A549 (cell line): ENCODE results near the gene PTPRS. TPM values are rescaled to one million over a fixed set of nuclear protein-coding genes. Genes with fewer than 3 reads are reported as not detected.

Source experiments
- ATAC-seq, 2 experiments: fragments of 200-7000 bp in 1 of 2; fragments of >200 bp in 1 of 2; cut with Nextera tagmentation in 1 of 2; cut with Tn5 transposase in 1 of 2; 3 replicates each; pipeline versions ENCODE4 v1.8.0 to v1.9.1; 2018 to 2020; ENCODE audit warnings: mild to moderate bottlenecking in 1 of 2, moderate library complexity in 1 of 2
- CTCF ChIA-PET: fragments of 300-600 bp; sonication (Branson Sonifier 250); formaldehyde crosslinking; extraction: SDS; loops from one replicate; lab custom pipeline; 2021; ENCODE audit warnings: antibody characterized with exemption, inconsistent platforms; lab: Yijun Ruan, JAX
- POLR2A ChIA-PET: fragments of 350-600 bp; formaldehyde crosslinking; extraction: SDS; loops from one replicate; lab custom pipeline; 2021; ENCODE audit warnings: antibody characterized with exemption, inconsistent platforms; lab: Yijun Ruan, JAX
- DNase-seq, 2 experiments: peaks; one replicate each; pipeline versions ENCODE4 v3.0.0 to v3.0.0-alpha.2; 2011 to 2016; ENCODE audit warnings: low read depth in 1 of 2, low spot score in 1 of 2
- FAIRE-seq: peaks from 2 replicates; lab custom pipeline; 2011; peaks lifted over from hg19 to GRCh38; lab: Jason Lieb, UNC
- H3K27ac ChIP-seq, 2 experiments: fragments of >200 bp; sonication (Bioruptor Twin); formaldehyde crosslinking; 3 replicates each; pipeline ENCODE4 v1.5.1; 2016 to 2017
- H3K4me1 ChIP-seq: fragments of >200 bp; sonication (Bioruptor Twin); formaldehyde crosslinking; 3 replicates; pipeline ENCODE4 v1.6.1; 2016
- H3K4me2 ChIP-seq: fragments of >200 bp; sonication (Bioruptor Twin); formaldehyde crosslinking; 3 replicates; pipeline ENCODE4 v1.6.1; 2016
- H3K4me3 ChIP-seq: fragments of >200 bp; sonication (Bioruptor Twin); formaldehyde crosslinking; 3 replicates; pipeline ENCODE4 v1.5.1; 2016
- H3K9me3 ChIP-seq: fragments of >200 bp; sonication (Bioruptor Twin); formaldehyde crosslinking; 3 replicates; pipeline ENCODE4 v1.6.1; 2016
- CBX2 ChIP-seq: fragments of 200-600 bp; sonication (generic); IDR thresholded peaks from 2 replicates; pipeline ENCODE4 v1.6.1; 2016; ENCODE audit warnings: low read depth, mild to moderate bottlenecking, borderline replicate concordance
- CBX8 ChIP-seq: fragments of 200-600 bp; sonication (generic); IDR thresholded peaks from 2 replicates; pipeline ENCODE4 v1.6.1; 2016
- CHD2 ChIP-seq: fragments of 150-350 bp; IDR thresholded peaks from 2 replicates; pipeline ENCODE4 v1.6.1; 2014; ENCODE audit warnings: low read length; ENCODE audit not compliant: partially characterized antibody
- CHD4 ChIP-seq: fragments of 200-600 bp; sonication (generic); IDR thresholded peaks from 2 replicates; pipeline ENCODE4 v1.6.1; 2016; ENCODE audit warnings: antibody characterized with exemption, mild to moderate bottlenecking, borderline replicate concordance
- EHF ChIP-seq: fragments of 250-450 bp; sonication (Bioruptor Pico); IDR thresholded peaks from 2 replicates; pipeline ENCODE4 v1.5.0; 2020; ENCODE audit warnings: mild to moderate bottlenecking
- EP300 ChIP-seq, 2 experiments: fragments of >200 bp; sonication (Bioruptor Twin); formaldehyde crosslinking; IDR thresholded peaks; 2 replicates in 1 of 2; 3 replicates in 1 of 2; pipeline ENCODE4 v1.6.1; 2016 to 2017
- FOSB ChIP-seq: fragments of 250-450 bp; sonication (Bioruptor Pico); IDR thresholded peaks from 2 replicates; pipeline ENCODE4 v1.5.0; 2020; ENCODE audit warnings: mild to moderate bottlenecking, moderate library complexity
- FOSL2 ChIP-seq, 2 experiments: fragments of 450-650 bp in 1 of 2; fragments of >200 bp in 1 of 2; sonication (Bioruptor Twin) in 1 of 2; formaldehyde crosslinking; IDR thresholded peaks; 2 replicates each; pipeline versions ENCODE4 v1.5.0 to v1.6.1; 2016 to 2020; ENCODE audit warnings: mild to moderate bottlenecking in 1 of 2, moderate library complexity in 1 of 2
- FOXS1 ChIP-seq: fragments of 250-450 bp; sonication (Bioruptor Pico); IDR thresholded peaks from 2 replicates; pipeline ENCODE4 v1.5.0; 2020; ENCODE audit warnings: mild to moderate bottlenecking, moderate library complexity
- HOXA7 ChIP-seq: fragments of 250-450 bp; sonication (Bioruptor Pico); IDR thresholded peaks from 2 replicates; pipeline ENCODE4 v1.5.0; 2020; ENCODE audit warnings: mild to moderate bottlenecking, moderate library complexity
- HOXB13 ChIP-seq: fragments of 250-450 bp; sonication (Bioruptor Pico); IDR thresholded peaks from 2 replicates; pipeline ENCODE4 v1.5.0; 2020; ENCODE audit warnings: low read depth, mild to moderate bottlenecking, moderate library complexity
- HOXB5 ChIP-seq: fragments of 250-450 bp; sonication (Bioruptor Pico); IDR thresholded peaks from 2 replicates; pipeline ENCODE4 v1.5.0; 2020; ENCODE audit warnings: mild to moderate bottlenecking, moderate library complexity
- KDM1A ChIP-seq: fragments of 200-600 bp; sonication (generic); IDR thresholded peaks from 2 replicates; pipeline ENCODE4 v1.6.1; 2016; ENCODE audit warnings: low read depth, mild to moderate bottlenecking
- NFE2L2 ChIP-seq: fragments of 150-350 bp; conservative IDR thresholded peaks from 2 replicates; pipeline ENCODE4 v1.6.1; 2014; ENCODE audit warnings: low read length
- NPAS2 ChIP-seq: fragments of 250-450 bp; sonication (Bioruptor Pico); IDR thresholded peaks from 2 replicates; pipeline ENCODE4 v1.8.0; 2022; ENCODE audit warnings: mild to moderate bottlenecking, moderate library complexity, borderline replicate concordance
- NR3C1 ChIP-seq: fragments of >200 bp; sonication (Bioruptor Twin); formaldehyde crosslinking; IDR thresholded peaks from 3 replicates; pipeline ENCODE4 v1.6.1; 2017
- POLR2A ChIP-seq: IDR thresholded peaks from 2 replicates; pipeline ENCODE4 v1.6.1; 2012; ENCODE audit warnings: mild to moderate bottlenecking, low read length
- RAD21 ChIP-seq, 2 experiments: fragments of >200 bp in 1 of 2; sonication (Bioruptor Twin) in 1 of 2; formaldehyde crosslinking in 1 of 2; IDR thresholded peaks in 1 of 2; conservative IDR thresholded peaks in 1 of 2; 2 replicates in 1 of 2; 3 replicates in 1 of 2; pipeline ENCODE4 v1.6.1; 2012 to 2018; ENCODE audit warnings: inconsistent platforms in 1 of 2
- RARB ChIP-seq: fragments of 250-450 bp; sonication (Bioruptor Pico); IDR thresholded peaks from 2 replicates; pipeline ENCODE4 v1.8.0; 2021; ENCODE audit warnings: mild to moderate bottlenecking, moderate library complexity
- RCOR1 ChIP-seq: fragments of 150-350 bp; IDR thresholded peaks from 2 replicates; pipeline ENCODE4 v1.6.1; 2014; ENCODE audit warnings: antibody characterized with exemption, low read length, low read depth
- SREBF2 ChIP-seq: fragments of 450-650 bp; IDR thresholded peaks from 2 replicates; pipeline ENCODE4 v1.6.1; 2014; ENCODE audit warnings: mild to moderate bottlenecking, moderate library complexity
- TFCP2L1 ChIP-seq: fragments of 250-450 bp; sonication (Bioruptor Pico); IDR thresholded peaks from 2 replicates; pipeline ENCODE4 v1.5.0; 2021; ENCODE audit warnings: mild to moderate bottlenecking
- TP53 ChIP-seq: fragments of 250-450 bp; sonication (Bioruptor Pico); IDR thresholded peaks from 2 replicates; pipeline ENCODE4 v1.5.0; 2021; ENCODE audit warnings: mild to moderate bottlenecking, moderate library complexity
- ZC3H11A ChIP-seq: fragments of 450-650 bp; IDR thresholded peaks from 2 replicates; pipeline ENCODE4 v1.6.1; 2014; ENCODE audit warnings: antibody characterized with exemption, mild to moderate bottlenecking
- ZFP36 ChIP-seq: fragments of 450-650 bp; IDR thresholded peaks from 2 replicates; pipeline ENCODE4 v1.6.1; 2014; ENCODE audit warnings: borderline replicate concordance; ENCODE audit not compliant: partially characterized antibody
- ZSCAN20 ChIP-seq: fragments of 250-450 bp; sonication (Bioruptor Pico); IDR thresholded peaks from 2 replicates; pipeline ENCODE4 v1.8.0; 2022; ENCODE audit warnings: mild to moderate bottlenecking, moderate library complexity
- WGBS: methylation state at CpG from one replicate; pipeline ENCODE4 v1.1.6; 2017; ENCODE audit errors: missing lambda C conversion rate; 5-methylcytosine and 5-hydroxymethylcytosine counted together
- polyA plus RNA-seq, 4 experiments: library from polyadenylated mRNA; depleted of rRNA in 3 of 4; stranded (reverse); fragments of >200 nt; fragmentation: RNase III in 1 of 4; extraction: RNeasy Plus Mini Kit Qiagen cat#74134 plus additional on column Dnase treatment in 1 of 4; gene quantifications; 2 replicates in 3 of 4; 3 replicates in 1 of 4; pipeline ENCODE4 v1.2.3, GENCODE V29; 2011 to 2017
- TF ChIP-seq, protein P1 (sequence below): fragments of >200 bp; sonication (Bioruptor Twin); formaldehyde crosslinking; IDR thresholded peaks from 3 replicates; pipeline ENCODE4 v1.6.1; 2016
- TF ChIP-seq, protein P2 (sequence below): fragments of 150-350 bp; IDR thresholded peaks from 2 replicates; pipeline ENCODE4 v1.6.1; 2014; ENCODE audit warnings: low read depth, mild to moderate bottlenecking, low read length
- TF ChIP-seq, protein P3 (sequence below): fragments of 200-600 bp; sonication (generic); IDR thresholded peaks from 2 replicates; pipeline ENCODE4 v1.6.1; 2016; ENCODE audit warnings: antibody characterized with exemption, mild to moderate bottlenecking, moderate library complexity
- TF ChIP-seq, protein P4 (sequence below): fragments of >200 bp; sonication (Bioruptor Twin); formaldehyde crosslinking; IDR thresholded peaks from 2 replicates; pipeline ENCODE4 v1.6.1; 2016
- TF ChIP-seq, protein P5 (sequence below): fragments of 250-450 bp; sonication (Bioruptor Pico); IDR thresholded peaks from 2 replicates; pipeline ENCODE4 v1.5.0; 2021; ENCODE audit warnings: mild to moderate bottlenecking, moderate library complexity, borderline replicate concordance
- TF ChIP-seq, protein P6 (sequence below): fragments of >200 bp; sonication (Bioruptor Twin); formaldehyde crosslinking; IDR thresholded peaks from 3 replicates; pipeline ENCODE4 v1.5.1; 2016

The PTPRS gene
- polyA plus RNA-seq, 2 of the 4 experiments (the other 2 are of a cell fraction) = 22.3 to 44.7 TPM

DNA sequence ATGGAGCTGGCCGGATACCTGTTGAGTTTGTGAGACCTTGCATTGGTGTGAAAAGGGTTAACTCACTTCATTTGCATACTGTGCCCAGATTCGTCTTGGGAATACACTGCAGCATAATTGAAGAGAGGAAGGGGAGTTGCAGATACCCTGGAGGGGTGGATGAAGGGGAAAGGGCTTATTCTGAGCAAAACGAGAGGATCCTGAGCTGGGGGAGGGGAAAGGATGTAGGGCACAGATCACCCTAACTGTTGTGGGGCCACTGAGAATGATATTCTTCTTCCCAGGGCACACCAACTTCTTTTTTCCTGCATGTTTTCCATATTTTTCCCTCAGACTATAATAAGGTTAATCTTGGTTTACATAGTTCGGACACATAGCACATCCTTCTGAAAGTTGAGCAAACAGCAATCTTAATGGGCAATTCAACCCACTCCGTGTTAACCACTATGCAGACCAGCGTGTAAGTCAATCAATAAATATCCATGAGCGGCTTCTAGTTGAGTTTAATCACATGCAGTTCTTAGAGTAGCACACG, 11.7 kb upstream of the PTPRS start:
- FAIRE-seq = no peak
- Histone ChIP-seq H3K9me3 (no peaks in the 10 kb centered on the region), H3K27ac (peak overlapping the region; percentile 62 to 85; a peak in 5 of 6 replicates), H3K4me2 (no peak overlapping the region), H3K4me1 (no peaks in the 10 kb centered on the region), H3K4me3 (no peak overlapping the region)
- ATAC-seq = peak; percentile 55 to 74; a peak in 4 of 6 replicates
- ChIA-PET POLR2A (no interaction called here), CTCF (no interaction called here)
- 29% methylated on average over 8 of the region's 8 CpGs for WGBS
- DNase-seq = peak in 1 of 2 experiments; percentile 41
- TF ChIP-seq, protein P1, sequence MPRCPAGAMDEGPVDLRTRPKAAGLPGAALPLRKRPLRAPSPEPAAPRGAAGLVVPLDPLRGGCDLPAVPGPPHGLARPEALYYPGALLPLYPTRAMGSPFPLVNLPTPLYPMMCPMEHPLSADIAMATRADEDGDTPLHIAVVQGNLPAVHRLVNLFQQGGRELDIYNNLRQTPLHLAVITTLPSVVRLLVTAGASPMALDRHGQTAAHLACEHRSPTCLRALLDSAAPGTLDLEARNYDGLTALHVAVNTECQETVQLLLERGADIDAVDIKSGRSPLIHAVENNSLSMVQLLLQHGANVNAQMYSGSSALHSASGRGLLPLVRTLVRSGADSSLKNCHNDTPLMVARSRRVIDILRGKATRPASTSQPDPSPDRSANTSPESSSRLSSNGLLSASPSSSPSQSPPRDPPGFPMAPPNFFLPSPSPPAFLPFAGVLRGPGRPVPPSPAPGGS = no peak
- TF ChIP-seq TFCP2L1 (CRISPR knock-in tag) = peak; percentile 99
- no peak for TF ChIP-seq NR3C1
- TF ChIP-seq EHF (CRISPR knock-in tag) = no peak
- no peak for TF ChIP-seq CHD4
- no peak for TF ChIP-seq ZC3H11A
- no peak for TF ChIP-seq ZFP36
- TF ChIP-seq CHD2 = no peak
- no peak for TF ChIP-seq HOXB13 (CRISPR knock-in tag)
- TF ChIP-seq FOSB (CRISPR knock-in tag) = peak; percentile 97
- TF ChIP-seq, protein P2, sequence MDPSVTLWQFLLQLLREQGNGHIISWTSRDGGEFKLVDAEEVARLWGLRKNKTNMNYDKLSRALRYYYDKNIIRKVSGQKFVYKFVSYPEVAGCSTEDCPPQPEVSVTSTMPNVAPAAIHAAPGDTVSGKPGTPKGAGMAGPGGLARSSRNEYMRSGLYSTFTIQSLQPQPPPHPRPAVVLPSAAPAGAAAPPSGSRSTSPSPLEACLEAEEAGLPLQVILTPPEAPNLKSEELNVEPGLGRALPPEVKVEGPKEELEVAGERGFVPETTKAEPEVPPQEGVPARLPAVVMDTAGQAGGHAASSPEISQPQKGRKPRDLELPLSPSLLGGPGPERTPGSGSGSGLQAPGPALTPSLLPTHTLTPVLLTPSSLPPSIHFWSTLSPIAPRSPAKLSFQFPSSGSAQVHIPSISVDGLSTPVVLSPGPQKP = no peak
- no peak for TF ChIP-seq HOXB5 (CRISPR knock-in tag)
- no peak for TF ChIP-seq NPAS2 (CRISPR knock-in tag)
- no peak for TF ChIP-seq CBX2
- TF ChIP-seq, protein P3, sequence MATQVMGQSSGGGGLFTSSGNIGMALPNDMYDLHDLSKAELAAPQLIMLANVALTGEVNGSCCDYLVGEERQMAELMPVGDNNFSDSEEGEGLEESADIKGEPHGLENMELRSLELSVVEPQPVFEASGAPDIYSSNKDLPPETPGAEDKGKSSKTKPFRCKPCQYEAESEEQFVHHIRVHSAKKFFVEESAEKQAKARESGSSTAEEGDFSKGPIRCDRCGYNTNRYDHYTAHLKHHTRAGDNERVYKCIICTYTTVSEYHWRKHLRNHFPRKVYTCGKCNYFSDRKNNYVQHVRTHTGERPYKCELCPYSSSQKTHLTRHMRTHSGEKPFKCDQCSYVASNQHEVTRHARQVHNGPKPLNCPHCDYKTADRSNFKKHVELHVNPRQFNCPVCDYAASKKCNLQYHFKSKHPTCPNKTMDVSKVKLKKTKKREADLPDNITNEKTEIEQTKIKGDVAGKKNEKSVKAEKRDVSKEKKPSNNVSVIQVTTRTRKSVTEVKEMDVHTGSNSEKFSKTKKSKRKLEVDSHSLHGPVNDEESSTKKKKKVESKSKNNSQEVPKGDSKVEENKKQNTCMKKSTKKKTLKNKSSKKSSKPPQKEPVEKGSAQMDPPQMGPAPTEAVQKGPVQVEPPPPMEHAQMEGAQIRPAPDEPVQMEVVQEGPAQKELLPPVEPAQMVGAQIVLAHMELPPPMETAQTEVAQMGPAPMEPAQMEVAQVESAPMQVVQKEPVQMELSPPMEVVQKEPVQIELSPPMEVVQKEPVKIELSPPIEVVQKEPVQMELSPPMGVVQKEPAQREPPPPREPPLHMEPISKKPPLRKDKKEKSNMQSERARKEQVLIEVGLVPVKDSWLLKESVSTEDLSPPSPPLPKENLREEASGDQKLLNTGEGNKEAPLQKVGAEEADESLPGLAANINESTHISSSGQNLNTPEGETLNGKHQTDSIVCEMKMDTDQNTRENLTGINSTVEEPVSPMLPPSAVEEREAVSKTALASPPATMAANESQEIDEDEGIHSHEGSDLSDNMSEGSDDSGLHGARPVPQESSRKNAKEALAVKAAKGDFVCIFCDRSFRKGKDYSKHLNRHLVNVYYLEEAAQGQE = no peak
- no peak for TF ChIP-seq NFE2L2
- peak; percentile 98 for TF ChIP-seq HOXA7 (CRISPR knock-in tag)
- TF ChIP-seq, protein P4, sequence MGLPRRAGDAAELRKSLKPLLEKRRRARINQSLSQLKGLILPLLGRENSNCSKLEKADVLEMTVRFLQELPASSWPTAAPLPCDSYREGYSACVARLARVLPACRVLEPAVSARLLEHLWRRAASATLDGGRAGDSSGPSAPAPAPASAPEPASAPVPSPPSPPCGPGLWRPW = no peak
- peak; percentile 93 for TF ChIP-seq RARB
- TF ChIP-seq SREBF2 = no peak
- TF ChIP-seq RAD21 (conservative IDR thresholded peaks at IDR 0.05 in 1 of 2, IDR thresholded peaks at IDR 0.05 in 1 of 2) = no peak
- TF ChIP-seq, protein P5, sequence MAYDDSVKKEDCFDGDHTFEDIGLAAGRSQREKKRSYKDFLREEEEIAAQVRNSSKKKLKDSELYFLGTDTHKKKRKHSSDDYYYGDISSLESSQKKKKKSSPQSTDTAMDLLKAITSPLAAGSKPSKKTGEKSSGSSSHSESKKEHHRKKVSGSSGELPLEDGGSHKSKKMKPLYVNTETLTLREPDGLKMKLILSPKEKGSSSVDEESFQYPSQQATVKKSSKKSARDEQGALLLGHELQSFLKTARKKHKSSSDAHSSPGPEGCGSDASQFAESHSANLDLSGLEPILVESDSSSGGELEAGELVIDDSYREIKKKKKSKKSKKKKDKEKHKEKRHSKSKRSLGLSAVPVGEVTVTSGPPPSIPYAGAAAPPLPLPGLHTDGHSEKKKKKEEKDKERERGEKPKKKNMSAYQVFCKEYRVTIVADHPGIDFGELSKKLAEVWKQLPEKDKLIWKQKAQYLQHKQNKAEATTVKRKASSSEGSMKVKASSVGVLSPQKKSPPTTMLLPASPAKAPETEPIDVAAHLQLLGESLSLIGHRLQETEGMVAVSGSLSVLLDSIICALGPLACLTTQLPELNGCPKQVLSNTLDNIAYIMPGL (CRISPR knock-in tag) = 0 out of 2 replicates have a peak, but pooled peaks have one; percentile 21
- no peak for TF ChIP-seq EP300 (IDR thresholded peaks at IDR 0.05)
- no peak for TF ChIP-seq CBX8
- peak; percentile 92 for TF ChIP-seq TP53 (CRISPR knock-in tag)
- TF ChIP-seq FOXS1 (CRISPR knock-in tag) = no peak
- no peak for TF ChIP-seq RCOR1
- TF ChIP-seq, protein P6, sequence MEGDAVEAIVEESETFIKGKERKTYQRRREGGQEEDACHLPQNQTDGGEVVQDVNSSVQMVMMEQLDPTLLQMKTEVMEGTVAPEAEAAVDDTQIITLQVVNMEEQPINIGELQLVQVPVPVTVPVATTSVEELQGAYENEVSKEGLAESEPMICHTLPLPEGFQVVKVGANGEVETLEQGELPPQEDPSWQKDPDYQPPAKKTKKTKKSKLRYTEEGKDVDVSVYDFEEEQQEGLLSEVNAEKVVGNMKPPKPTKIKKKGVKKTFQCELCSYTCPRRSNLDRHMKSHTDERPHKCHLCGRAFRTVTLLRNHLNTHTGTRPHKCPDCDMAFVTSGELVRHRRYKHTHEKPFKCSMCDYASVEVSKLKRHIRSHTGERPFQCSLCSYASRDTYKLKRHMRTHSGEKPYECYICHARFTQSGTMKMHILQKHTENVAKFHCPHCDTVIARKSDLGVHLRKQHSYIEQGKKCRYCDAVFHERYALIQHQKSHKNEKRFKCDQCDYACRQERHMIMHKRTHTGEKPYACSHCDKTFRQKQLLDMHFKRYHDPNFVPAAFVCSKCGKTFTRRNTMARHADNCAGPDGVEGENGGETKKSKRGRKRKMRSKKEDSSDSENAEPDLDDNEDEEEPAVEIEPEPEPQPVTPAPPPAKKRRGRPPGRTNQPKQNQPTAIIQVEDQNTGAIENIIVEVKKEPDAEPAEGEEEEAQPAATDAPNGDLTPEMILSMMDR = no peak
- no peak for TF ChIP-seq KDM1A
- TF ChIP-seq FOSL2 (IDR thresholded peaks at IDR 0.05) = no peak
- peak; percentile 12; the same call in 1 of the 2 replicates for TF ChIP-seq FOSL2 (CRISPR knock-in tag; IDR thresholded peaks at IDR 0.05)
- no peak for TF ChIP-seq POLR2A
- no peak for TF ChIP-seq ZSCAN20 (CRISPR knock-in tag)
